Measurements from ENCODE around the gene ETS2. TPM values are rescaled to one million over a fixed set of nuclear protein-coding genes. Genes with fewer than 3 reads are reported as not detected.

ETS2 gene
- total RNA-seq, 2 experiments from 2014 or later, result 28.1 to 29.7 TPM

DNA sequence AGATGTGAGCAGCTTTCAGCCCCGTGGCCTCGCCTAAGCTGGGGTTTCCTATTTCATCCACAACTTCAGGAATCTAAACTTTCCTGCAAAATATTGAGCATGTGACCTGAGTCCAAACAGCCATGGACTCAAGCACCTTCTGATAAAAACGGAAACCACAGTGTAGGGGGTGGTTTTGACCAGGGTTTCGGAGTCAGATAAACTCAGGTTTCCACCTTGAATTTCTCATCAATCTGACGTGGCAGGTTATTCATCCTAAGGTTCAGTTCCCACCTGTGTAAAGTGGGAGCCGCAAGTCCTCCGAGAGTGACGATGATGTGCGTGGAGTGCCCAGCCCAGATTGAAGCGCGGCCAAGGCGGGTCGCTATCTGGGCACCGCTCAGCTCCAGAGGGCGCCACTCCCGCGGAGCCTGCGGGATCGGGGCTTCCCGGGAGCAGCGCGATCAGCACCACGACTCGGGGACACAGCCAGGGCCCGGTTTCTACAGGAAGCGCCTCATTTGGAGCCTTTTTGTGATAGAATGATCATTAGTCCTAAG lies 871 bp upstream of the ETS2 start:
- ChIA-PET POLR2A (interaction anchor here (1.3 to 2.3 kb wide), 4 partner anchors 13 to 71 kb away, joined by 3 to 9 read pairs (median 4); no protein-coding TSS in a partner anchor), CTCF (interaction anchor here (1.0 kb wide), 1 partner anchor 36 kb away, joined by 3 read pairs; no protein-coding TSS in a partner anchor)
- Mint-ChIP-seq H3K4me3 (peak overlapping the region; percentile 92), H3K27ac (peak overlapping the region; percentile 44), H3K36me3 (ENCODE audit: low read depth) (peaks cover 23% of the 10 kb centered on the region), H3K27me3 (peaks cover 3% of the 10 kb centered on the region), H3K9me3 (no peaks in the 10 kb centered on the region), H3K4me1 (ENCODE audit: low read depth) (peaks cover 28% of the 10 kb centered on the region)
- no peak for TF ChIP-seq CTCF (IDR thresholded peaks at IDR 0.05)
- peak; percentile 54 for DNase-seq
- intact Hi-C loops (cut with micrococcal nuclease), result loop anchor here (2.0 to 5.0 kb wide), 2 partner anchors 38 to 68 kb away; no protein-coding TSS in a partner anchor
- ATAC-seq, result peak; percentile 17

DNA sequence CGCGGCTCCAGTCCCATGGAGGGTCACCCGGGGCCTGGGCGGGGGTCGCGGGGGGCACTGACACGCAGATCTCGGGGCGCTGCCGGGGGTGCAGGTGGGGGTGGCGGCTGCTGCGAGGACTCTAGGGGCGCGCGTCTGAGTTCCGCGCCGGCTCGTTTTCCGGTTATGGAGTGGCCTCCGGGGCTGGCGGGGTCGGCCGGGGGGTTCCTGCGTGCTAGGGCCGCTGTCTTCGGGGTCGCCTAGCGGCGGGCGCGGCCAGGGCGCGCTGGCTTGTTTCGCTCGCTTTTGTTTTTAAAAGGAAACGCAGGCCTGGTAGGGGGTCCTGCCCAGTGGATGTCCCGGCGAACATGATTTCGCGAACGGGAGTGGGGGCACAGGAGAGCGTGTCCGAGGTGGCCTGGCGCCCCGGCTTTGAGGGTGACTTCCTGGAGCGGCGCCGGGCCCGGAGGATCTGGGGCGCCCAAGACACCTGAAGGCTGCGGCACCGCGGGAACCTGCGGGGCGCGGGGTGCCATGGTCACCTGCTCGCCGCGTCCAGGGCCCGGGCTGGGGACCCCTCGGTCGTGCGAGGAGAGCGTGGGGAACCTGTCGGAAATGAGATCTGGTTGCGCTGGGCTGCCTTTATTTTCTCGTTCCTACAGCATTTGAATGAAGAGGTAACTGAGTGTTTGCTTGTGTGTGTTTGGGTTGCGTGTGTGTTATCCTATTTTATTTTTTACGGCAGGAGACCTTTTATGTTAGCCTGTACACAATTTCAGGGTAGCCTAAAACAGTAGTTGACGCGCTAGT lies 618 bp downstream of the ETS2 start:
- POLR2A ChIA-PET, result interaction anchor here (0.8 to 3.9 kb wide), 7 partner anchors 12 to 59 kb away, joined by 3 to 14 read pairs (median 6); no protein-coding TSS in a partner anchor
- no peaks in the 10 kb centered on the region for H3K9me3 Mint-ChIP-seq
- intact Hi-C loops (cut with micrococcal nuclease), result loop anchor here (5.0 kb wide), 1 partner anchor 39 kb away; no protein-coding TSS in a partner anchor

GRCh38 chr21:38806942-38807284 lies 1.2 kb downstream of the ETS2 start:
- POLR2A ChIA-PET, result interaction anchor here (0.8 to 3.9 kb wide), 6 partner anchors 11 to 60 kb away, joined by 3 to 14 read pairs (median 5); no protein-coding TSS in a partner anchor
- H3K4me3 Mint-ChIP-seq, result peak overlapping the region; percentile 92
- intact Hi-C loops (cut with micrococcal nuclease), result loop anchor here (5.0 kb wide), 1 partner anchor 40 kb away; no protein-coding TSS in a partner anchor
- no peak for TF ChIP-seq CTCF (IDR thresholded peaks at IDR 0.05)
- peak; percentile 17 for DNase-seq
- H3K36me3 Mint-ChIP-seq (ENCODE audit: low read depth), result peaks cover 44% of the 10 kb centered on the region
- peak overlapping the region; percentile 87 for H3K27ac Mint-ChIP-seq
- no peak for ATAC-seq
- H3K4me1 Mint-ChIP-seq (ENCODE audit: low read depth), result peaks cover 40% of the 10 kb centered on the region
- CTCF ChIA-PET, result interaction anchor here (0.7 to 1.5 kb wide), 8 partner anchors 9 to 344 kb away, joined by 3 to 6 read pairs (median 3); no protein-coding TSS in a partner anchor
- H3K27me3 Mint-ChIP-seq, result peaks cover 1% of the 10 kb centered on the region
- no peaks in the 10 kb centered on the region for H3K9me3 Mint-ChIP-seq

More for the DNA sequence above, 618 bp downstream of the ETS2 start:
- peaks cover 38% of the 10 kb centered on the region for H3K36me3 Mint-ChIP-seq (ENCODE audit: low read depth)
- CTCF ChIA-PET, result interaction anchor here (0.9 to 1.5 kb wide), 2 partner anchors 26 to 32 kb away, joined by 3 to 4 read pairs; no protein-coding TSS in a partner anchor
- DNase-seq, result peak; percentile 64
- peaks cover 2% of the 10 kb centered on the region for H3K27me3 Mint-ChIP-seq
- peak overlapping the region; percentile 92 for H3K4me3 Mint-ChIP-seq
- TF ChIP-seq CTCF (IDR thresholded peaks at IDR 0.05), result peak; percentile 16
- peaks cover 38% of the 10 kb centered on the region for H3K4me1 Mint-ChIP-seq (ENCODE audit: low read depth)
- peak; percentile 46 for ATAC-seq
- peak overlapping the region; percentile 87 for H3K27ac Mint-ChIP-seq

- H3K9me3 Mint-ChIP-seq, result no peaks in the 10 kb centered on the region
- DNase-seq, result no peak
- H3K4me1 Mint-ChIP-seq (ENCODE audit: low read depth), result peaks cover 40% of the 10 kb centered on the region
- CTCF ChIA-PET, result interaction anchor here (0.7 to 1.5 kb wide), 13 partner anchors 9 to 373 kb away, joined by 3 to 6 read pairs (median 3); no protein-coding TSS in a partner anchor
- POLR2A ChIA-PET, result interaction anchor here (0.8 to 3.9 kb wide), 8 partner anchors 10 to 179 kb away, joined by 3 to 14 read pairs (median 4); no protein-coding TSS in a partner anchor
- intact Hi-C loops (cut with micrococcal nuclease), result loop anchor here (5.0 kb wide), 1 partner anchor 40 kb away; no protein-coding TSS in a partner anchor
- no peak for ATAC-seq
- H3K4me3 Mint-ChIP-seq, result peak overlapping the region; percentile 92
- peaks cover 1% of the 10 kb centered on the region for H3K27me3 Mint-ChIP-seq
- no peak for TF ChIP-seq CTCF (IDR thresholded peaks at IDR 0.05)
- peak overlapping the region; percentile 1 for H3K27ac Mint-ChIP-seq
- peaks cover 47% of the 10 kb centered on the region for H3K36me3 Mint-ChIP-seq (ENCODE audit: low read depth)
Measured at GRCh38 chr21:38807441-38807871, 1.7 kb downstream of the ETS2 start.

Measured in activated CD8-positive, alpha-beta T cell treated with anti-CD3 and anti-CD28 coated beads for 36 hours (primary cell).